ENCODE data around the gene C17orf78.
"Not testable (repeated sequence)": the region's sequence is repeated elsewhere in the genome, so short reads cannot be mapped to it uniquely, and the experiment has no call there.

The C17orf78 gene

DNA sequence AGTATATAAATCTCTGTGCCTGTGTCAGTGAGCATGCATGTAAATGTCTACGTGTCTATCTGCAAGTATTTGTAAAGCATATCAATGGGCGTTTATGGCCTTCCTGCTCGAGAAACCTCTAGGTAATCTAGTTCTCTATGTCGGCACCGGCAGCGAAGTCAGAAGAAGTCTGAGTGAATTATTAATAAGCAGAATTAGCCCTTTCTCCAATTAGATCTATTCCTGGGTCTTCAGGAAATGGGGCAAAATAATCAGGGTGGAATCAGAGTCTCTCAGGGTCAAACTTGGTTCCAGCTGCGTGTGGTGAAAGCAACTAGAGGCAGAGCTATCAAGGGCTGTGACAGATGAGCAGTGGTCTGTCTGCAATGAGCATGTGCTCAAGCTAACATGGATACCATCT is at the start of gene C17orf78:
C17orf78 (plus strand) TSS at position 280 of the 400 bp plus-strand sequence; CDS start at position 388, 108 bp downstream.
- DNase-seq (ENCODE audit: low spot score): no peak

GRCh38 chr17:37327341-37328090 is 48.3 kb upstream of the C17orf78 start:
- no peak for DNase-seq (ENCODE audit: low spot score)

- DNase-seq (ENCODE audit: low spot score): no peak
Measured at GRCh38 chr17:37338847-37339246, 36.9 kb upstream of the C17orf78 start.

DNA sequence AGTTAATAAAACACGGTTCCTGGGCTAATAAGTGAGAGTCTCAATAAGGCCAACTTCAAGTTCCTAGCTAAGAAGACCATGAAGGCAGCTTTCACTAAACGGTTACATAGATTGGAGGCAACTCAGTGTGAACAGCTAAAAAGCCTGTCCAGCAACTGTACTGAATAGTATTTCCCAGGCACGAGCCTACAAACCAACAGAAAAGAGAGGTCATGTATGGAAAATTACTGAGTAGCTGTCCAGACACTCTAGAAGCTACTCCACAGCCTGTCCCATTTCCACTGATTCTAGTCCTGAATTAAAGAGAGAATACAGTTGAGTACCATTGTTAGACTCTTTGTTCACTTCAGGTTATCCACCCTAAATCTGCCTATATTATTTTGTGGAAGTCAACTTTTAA is 36.5 kb upstream of the C17orf78 start:
- no peak for DNase-seq (ENCODE audit: low spot score)

DNA sequence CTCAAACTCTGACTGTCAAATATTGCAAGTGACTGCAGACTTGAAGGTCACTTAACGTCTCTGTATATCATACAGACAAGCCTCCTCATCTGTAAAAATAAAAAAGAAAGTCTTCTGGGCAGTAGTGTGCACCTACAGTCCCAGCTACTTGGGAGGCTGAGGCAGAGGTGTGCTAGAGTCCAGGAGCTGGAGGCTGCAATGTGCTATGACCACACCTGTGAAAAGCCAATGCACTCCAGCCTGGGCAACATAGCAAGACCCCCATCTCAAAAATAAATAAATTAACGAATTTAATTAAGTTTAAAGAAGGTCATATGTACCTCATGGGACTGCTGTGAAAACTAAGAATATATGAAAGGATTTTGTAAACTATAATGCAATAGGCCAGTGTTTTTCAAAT is 35.0 kb upstream of the C17orf78 start:
- no peak for DNase-seq (ENCODE audit: low spot score)

DNA sequence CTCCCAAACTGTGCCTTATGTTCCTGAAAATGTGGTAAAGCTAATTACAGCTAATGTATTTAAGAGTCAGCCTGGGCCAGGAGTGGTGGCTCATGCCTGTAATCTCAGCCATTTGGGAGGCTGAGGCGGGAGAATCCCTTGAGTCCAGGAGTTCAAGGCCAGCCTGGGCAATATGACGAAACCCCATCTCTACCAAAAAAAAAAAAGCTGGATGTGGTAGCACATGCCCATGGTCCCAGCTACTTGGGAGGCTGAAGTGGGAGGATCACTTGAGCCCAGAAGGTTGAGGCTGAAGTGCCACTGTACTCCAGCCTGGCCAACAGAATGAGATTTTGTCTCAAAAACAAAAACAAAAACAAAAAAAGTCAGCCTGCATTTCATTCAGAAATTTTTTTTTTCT is 33.2 kb upstream of the C17orf78 start:
- DNase-seq (ENCODE audit: low spot score): no peak

DNA sequence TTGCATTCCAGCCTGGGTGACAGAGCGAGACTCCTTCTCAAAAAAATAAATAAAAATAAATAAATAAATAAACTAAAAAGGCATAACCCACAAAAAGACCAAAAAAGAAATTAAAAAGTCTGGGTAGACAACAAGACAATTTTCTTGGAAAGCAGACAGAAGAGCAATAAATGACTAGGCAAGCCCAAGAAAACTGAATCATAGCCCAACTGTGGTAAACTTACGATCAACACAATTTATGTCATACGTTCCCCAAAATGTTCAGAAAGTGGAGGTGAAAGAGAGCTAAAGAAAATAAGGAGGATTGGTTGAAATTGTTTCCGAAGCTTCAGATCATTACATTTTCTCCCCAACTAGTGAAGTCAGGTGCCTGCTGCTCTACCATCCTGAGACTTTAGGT is 31.3 kb upstream of the C17orf78 start:
- no peak for DNase-seq (ENCODE audit: low spot score)

GRCh38 chr17:37346863-37347402 is 28.9 kb upstream of the C17orf78 start:
- not testable (repeated sequence) for DNase-seq (ENCODE audit: low spot score)

DNA sequence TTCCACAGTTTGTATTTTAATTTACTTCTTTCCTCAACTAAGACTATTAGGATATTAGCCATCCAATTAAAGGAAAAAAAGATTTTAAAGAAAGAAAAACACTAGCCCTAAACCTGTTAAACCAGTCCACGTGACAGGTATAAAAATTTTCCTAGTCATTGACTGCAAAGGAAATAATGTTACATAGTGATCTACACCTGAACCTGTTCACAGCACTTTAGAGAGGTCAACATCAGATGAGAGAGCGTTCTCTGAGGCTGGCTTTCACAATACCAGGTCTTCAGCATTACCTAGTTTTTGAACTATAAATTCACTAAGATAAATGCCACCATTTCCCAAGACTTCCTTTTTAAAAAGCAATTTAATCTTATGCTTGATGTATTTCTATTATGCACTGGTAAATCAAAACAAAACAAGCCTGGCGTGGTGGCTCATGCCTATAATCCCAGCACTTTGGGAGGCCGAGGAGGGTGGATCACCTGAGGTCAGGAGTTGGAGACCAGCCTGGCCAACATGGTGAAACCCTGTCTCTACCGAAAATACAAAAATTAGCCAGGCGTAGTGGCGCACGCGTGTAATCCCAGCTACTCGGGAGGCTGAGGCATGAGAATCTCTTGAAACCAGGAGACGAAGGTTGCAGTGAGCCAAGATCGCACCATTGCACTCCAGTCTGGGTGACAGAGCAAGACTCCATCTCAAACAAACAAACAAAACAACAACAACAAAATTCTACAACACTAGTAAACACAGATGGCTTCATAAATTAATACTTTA is 18.8 kb upstream of the C17orf78 start:
- not testable (repeated sequence) for DNase-seq (ENCODE audit: low spot score)

DNA sequence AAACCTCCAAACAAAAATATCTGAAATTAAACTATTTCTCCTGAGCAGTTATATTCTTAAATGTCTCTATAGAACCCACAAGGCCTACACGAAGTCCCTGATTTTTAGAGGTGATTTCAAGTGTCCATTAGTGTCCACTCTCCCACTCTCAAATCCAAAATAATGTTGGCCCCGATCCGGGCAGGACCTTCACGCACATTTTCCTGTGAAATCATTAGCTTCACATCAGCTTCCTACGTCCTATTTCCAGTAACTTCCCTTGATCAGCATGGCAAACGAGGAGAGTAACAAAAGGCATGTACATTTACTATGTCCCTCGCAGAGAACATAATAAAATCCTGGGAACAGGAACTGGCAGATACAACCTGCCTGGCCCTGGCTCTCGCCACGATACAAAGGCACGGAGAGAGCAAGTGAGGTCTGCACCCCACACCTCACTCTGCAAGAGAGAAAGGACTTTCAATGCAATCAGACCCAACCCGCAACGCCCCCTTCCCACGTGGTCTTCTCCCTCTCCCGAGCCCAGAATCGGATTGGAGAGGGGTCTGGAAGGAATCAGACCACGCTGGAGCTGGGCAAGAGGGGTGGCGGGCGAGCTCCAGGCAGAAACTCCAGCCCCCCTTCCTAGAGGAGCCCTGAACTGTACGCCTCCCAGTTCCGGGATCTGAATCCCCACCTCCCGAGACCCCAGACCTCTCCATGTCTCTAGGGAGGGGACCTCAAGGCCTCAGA is 17.5 kb upstream of the C17orf78 start:
- DNase-seq (ENCODE audit: low spot score): no peak

- DNase-seq (ENCODE audit: low spot score): peak; percentile 91
Measured at GRCh38 chr17:37358830-37359681, 16.7 kb upstream of the C17orf78 start.

GRCh38 chr17:37359682-37360188 is 16.1 kb upstream of the C17orf78 start:
- no peak for DNase-seq (ENCODE audit: low spot score)

DNA sequence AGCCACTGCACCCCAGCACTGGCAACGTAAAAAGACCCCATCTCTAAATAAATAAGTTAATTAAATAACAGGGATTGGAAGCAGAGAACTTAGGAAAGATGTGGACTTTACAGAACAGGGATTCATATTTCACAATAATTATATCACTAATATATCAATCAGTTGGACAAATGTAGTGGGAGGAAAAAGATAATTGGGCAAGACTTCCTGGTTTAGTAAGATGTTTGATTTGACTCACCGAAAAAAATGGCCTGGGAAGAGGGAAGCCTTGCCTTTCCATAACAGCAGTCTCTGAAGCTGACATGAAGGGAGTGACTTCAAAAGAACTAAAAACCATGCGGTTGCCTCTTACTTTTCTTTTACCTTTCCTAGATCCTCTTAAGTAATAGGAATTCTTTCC is 15.2 kb upstream of the C17orf78 start:
- DNase-seq (ENCODE audit: low spot score): no peak

- no peak for DNase-seq (ENCODE audit: low spot score)
Measured at GRCh38 chr17:37361543-37361942, 14.2 kb upstream of the C17orf78 start.

DNA sequence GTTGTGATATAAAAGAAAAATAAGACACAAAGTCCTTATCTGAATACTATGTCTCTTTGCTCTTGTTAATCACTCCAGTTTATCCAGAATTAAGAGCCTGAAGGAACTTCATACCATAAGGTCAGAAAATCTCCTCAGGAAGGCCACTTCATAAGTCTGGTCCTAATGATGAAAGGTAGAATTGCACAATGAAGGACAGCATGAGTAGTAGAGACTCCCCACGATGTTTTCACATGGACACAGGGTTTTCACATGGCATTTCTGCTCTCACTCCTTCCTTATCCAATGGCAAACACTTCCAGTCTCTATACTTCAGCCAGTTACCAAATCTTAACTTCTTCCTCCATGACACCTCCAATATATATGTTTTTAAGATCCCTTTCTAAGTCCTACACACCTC is 10.2 kb upstream of the C17orf78 start:
- DNase-seq (ENCODE audit: low spot score): no peak

- DNase-seq (ENCODE audit: low spot score): no peak
Measured at GRCh38 chr17:37368577-37368976, 7.2 kb upstream of the C17orf78 start.

DNA sequence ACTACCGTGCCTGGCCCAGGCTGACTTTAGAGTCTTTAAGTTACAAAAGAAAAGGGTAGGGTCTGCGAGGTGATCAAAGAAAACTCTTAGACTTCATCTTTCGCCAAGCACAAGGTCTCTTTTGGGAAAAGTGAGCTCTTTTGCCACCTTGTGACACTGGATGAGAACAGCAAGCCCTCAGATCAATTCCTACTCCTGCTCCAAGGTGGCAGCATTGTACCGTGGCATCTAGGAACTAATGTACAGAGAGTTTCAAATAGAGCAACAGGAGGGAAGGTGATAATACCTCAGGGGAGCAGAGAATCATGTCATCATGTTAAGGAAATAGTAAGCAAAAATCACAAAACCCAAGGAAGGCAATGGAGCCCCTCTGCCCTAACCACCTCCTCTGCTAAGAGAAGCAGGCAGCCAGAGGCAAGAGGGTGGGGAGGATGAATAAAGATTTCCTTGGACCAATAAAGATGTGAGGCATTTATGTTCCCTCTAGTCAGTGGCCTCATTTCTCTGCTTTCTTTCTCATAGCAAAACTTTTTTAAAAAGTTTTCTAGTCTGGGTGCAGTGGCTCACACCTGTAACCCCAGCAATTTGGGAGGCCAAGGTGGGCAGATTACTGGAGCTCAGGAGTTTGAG is 2.1 kb upstream of the C17orf78 start:
- DNase-seq (ENCODE audit: low spot score): peak; percentile 68

DNA sequence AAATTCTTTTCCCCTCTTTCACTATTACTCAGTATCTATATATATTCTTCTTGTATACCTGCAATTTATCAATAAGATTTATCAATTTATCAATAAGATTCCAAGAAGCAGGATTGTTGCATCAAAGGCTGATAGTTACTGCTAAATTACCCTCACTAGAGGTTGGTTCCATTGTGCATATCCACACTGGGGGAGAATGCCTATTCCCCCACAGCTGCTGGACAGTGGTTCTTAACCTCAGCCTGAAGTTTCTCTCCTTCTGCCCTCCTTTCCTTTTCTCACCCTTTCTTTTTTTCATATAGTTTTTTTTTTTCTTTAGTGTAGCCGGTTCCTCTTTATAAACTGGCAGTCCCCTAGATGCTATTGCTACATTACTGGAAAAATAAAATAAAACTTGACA is 6.3 kb downstream of the C17orf78 start:
- DNase-seq (ENCODE audit: low spot score): no peak

- no peak for DNase-seq (ENCODE audit: low spot score)
Measured at GRCh38 chr17:37384560-37385149, 8.9 kb downstream of the C17orf78 start.

- no peak for DNase-seq (ENCODE audit: low spot score)
Measured at GRCh38 chr17:37385474-37385990, 9.7 kb downstream of the C17orf78 start.
